SK-N-SH (cell line): ENCODE data around the gene TSHZ2. TPM values are rescaled to one million over a fixed set of nuclear protein-coding genes. Genes with fewer than 3 reads are reported as not detected.

ENCODE experiments used
- CTCF ChIA-PET: fragments of 300-600, 350-600 bp; formaldehyde crosslinking; extraction: SDS; loops from one replicate; lab custom pipeline; 2021; lab: Yijun Ruan, JAX
- POLR2A ChIA-PET: fragments of 350-600 bp; sonication (Branson Sonifier 250); formaldehyde crosslinking; extraction: SDS; loops from one replicate; lab custom pipeline; 2020; ENCODE audit warnings: antibody characterized with exemption, inconsistent platforms; lab: Yijun Ruan, JAX
- DNase-seq: peaks from one replicate; pipeline ENCODE4 v3.0.0; 2012
- H2AFZ ChIP-seq: fragments of 200-600 bp; sonication (generic); 2 replicates; pipeline ENCODE4 v1.8.1; 2016; ENCODE audit warnings: antibody characterized with exemption, mild to moderate bottlenecking, low read depth
- H3F3A ChIP-seq: fragments of 200-600 bp; sonication (generic); replicated peaks from 2 replicates; pipeline ENCODE3; 2016; ENCODE audit warnings: antibody characterized with exemption, mild to moderate bottlenecking; ENCODE audit not compliant: insufficient read depth
- H3K27ac ChIP-seq, 2 experiments: fragments of 200-500 bp in 1 of 2; fragments of 200-600 bp in 1 of 2; sonication (Bioruptor generic) in 1 of 2; sonication (generic), shearing (Covaris generic) in 1 of 2; 2 replicates each; pipeline versions ENCODE4 v1.5.1 to v1.6.1; 2014 to 2016; ENCODE audit warnings: low read depth in 2 of 2, inconsistent platforms in 1 of 2, low read length in 1 of 2, mild to moderate bottlenecking in 1 of 2, mixed read lengths in 1 of 2
- H3K27me3 ChIP-seq: fragments of 200-600 bp; sonication (generic), shearing (Covaris generic); 2 replicates; pipeline ENCODE4 v1.6.1; 2016; ENCODE audit warnings: mixed run types; ENCODE audit not compliant: insufficient read depth
- H3K36me3 ChIP-seq, 2 experiments: fragments of 200-500 bp in 1 of 2; fragments of 200-600 bp in 1 of 2; sonication (Bioruptor generic) in 1 of 2; sonication (generic) in 1 of 2; replicated peaks in 1 of 2; 2 replicates each; pipeline versions ENCODE3 to v1.5.1; 2014 to 2016; ENCODE audit warnings: low read length in 1 of 2, mild to moderate bottlenecking in 1 of 2; ENCODE audit not compliant: insufficient read depth in 2 of 2, control insufficient read depth in 1 of 2
- H3K4me1 ChIP-seq, 2 experiments: fragments of 200-500 bp in 1 of 2; fragments of 200-600 bp in 1 of 2; sonication (Bioruptor generic) in 1 of 2; sonication (generic), shearing (Covaris generic) in 1 of 2; 2 replicates each; pipeline versions ENCODE4 v1.5.1 to v1.6.1; 2014 to 2016; ENCODE audit warnings: low read depth in 1 of 2, low read length in 1 of 2, mixed run types in 1 of 2; ENCODE audit not compliant: insufficient read depth in 2 of 2, control insufficient read depth in 1 of 2
- H3K4me2 ChIP-seq: fragments of 200-600 bp; sonication (generic), shearing (Covaris generic); 2 replicates; pipeline ENCODE4 v1.6.1; 2017; ENCODE audit warnings: mixed run types
- H3K4me3 ChIP-seq, 2 experiments: fragments of 200-500 bp in 1 of 2; fragments of 200-600 bp in 1 of 2; sonication (Bioruptor generic) in 1 of 2; sonication (generic), shearing (Covaris generic) in 1 of 2; 2 replicates each; pipeline versions ENCODE4 v1.5.1 to v1.8.1; 2014 to 2016; ENCODE audit warnings: low read depth in 2 of 2, inconsistent platforms in 1 of 2, low read length in 1 of 2, mild to moderate bottlenecking in 1 of 2, mixed read lengths in 1 of 2, moderate library complexity in 1 of 2
- H3K79me2 ChIP-seq: fragments of 200-600 bp; sonication (generic); 2 replicates; pipeline ENCODE4 v1.8.1; 2017; ENCODE audit warnings: mild to moderate bottlenecking; ENCODE audit not compliant: insufficient read depth
- H3K9ac ChIP-seq: fragments of 200-600 bp; sonication (generic); 2 replicates; pipeline ENCODE4 v1.6.1; 2017; ENCODE audit warnings: mixed run types
- H3K9me2 ChIP-seq: fragments of 200-600 bp; sonication (generic); 2 replicates; pipeline ENCODE4 v1.6.1; 2017; ENCODE audit warnings: mixed run types
- H3K9me3 ChIP-seq: fragments of 200-600 bp; sonication (generic); 2 replicates; pipeline ENCODE4 v1.6.1; 2017; ENCODE audit warnings: mixed run types, mild to moderate bottlenecking, moderate library complexity
- H4K20me1 ChIP-seq: fragments of 200-600 bp; sonication (generic); 2 replicates; pipeline ENCODE4 v1.6.1; 2017; ENCODE audit warnings: mild to moderate bottlenecking, mixed run types; ENCODE audit not compliant: insufficient read depth
- ELF1 ChIP-seq: IDR thresholded peaks from 2 replicates; pipeline ENCODE4 v1.4.0; 2012
- EP300 ChIP-seq, 2 experiments: IDR thresholded peaks; 2 replicates each; pipeline versions ENCODE4 v1.4.0 to v1.6.1; 2012; ENCODE audit warnings: borderline replicate concordance in 1 of 2, low read depth in 1 of 2, low read length in 1 of 2
- FOSL2 ChIP-seq: IDR thresholded peaks from 2 replicates; pipeline ENCODE4 v1.4.0; 2012; ENCODE audit warnings: low read depth, mild to moderate bottlenecking, moderate library complexity, borderline replicate concordance
- FOXJ3 ChIP-seq: sonication (generic); formaldehyde crosslinking; IDR thresholded peaks from 2 replicates; pipeline ENCODE4 v1.5.1; 2020; ENCODE audit warnings: mild to moderate bottlenecking, missing genetic modification reagents
- GATA2 ChIP-seq: sonication (generic); formaldehyde crosslinking; IDR thresholded peaks from 2 replicates; pipeline ENCODE4 v1.5.0; 2020; ENCODE audit warnings: mild to moderate bottlenecking, missing genetic modification reagents
- IRF3 ChIP-seq: fragments of 150-350 bp; IDR thresholded peaks from 2 replicates; pipeline ENCODE4 v1.6.1; 2016; ENCODE audit warnings: mild to moderate bottlenecking, low read depth, low read length
- JUND ChIP-seq: IDR thresholded peaks from 2 replicates; pipeline ENCODE4 v1.4.0; 2012
- MAX ChIP-seq: IDR thresholded peaks from 2 replicates; pipeline ENCODE4 v1.4.0; 2012; ENCODE audit warnings: low read depth
- MEF2A ChIP-seq: IDR thresholded peaks from 2 replicates; pipeline ENCODE4 v1.4.0; 2012; ENCODE audit warnings: low read depth, borderline replicate concordance
- NFIC ChIP-seq: IDR thresholded peaks from 2 replicates; pipeline ENCODE4 v1.4.0; 2012; ENCODE audit warnings: borderline replicate concordance
- NRF1 ChIP-seq: IDR thresholded peaks from 2 replicates; pipeline ENCODE4 v1.6.1; 2012; ENCODE audit warnings: low read depth, mild to moderate bottlenecking, low read length
- RFX5 ChIP-seq: IDR thresholded peaks from 2 replicates; pipeline ENCODE4 v1.6.1; 2012; ENCODE audit warnings: mild to moderate bottlenecking, improper control_type of control experiment, low read length
- SMC3 ChIP-seq: IDR thresholded peaks from 2 replicates; pipeline ENCODE4 v1.6.1; 2012; ENCODE audit warnings: low read depth, low read length, improper control_type of control experiment
- TCF12 ChIP-seq: IDR thresholded peaks from 2 replicates; pipeline ENCODE4 v1.4.0; 2012
- USF1 ChIP-seq: IDR thresholded peaks from 2 replicates; pipeline ENCODE4 v1.4.0; 2012; ENCODE audit warnings: low read depth, borderline replicate concordance
- YY1 ChIP-seq: IDR thresholded peaks from 2 replicates; pipeline ENCODE4 v1.4.0; 2012; ENCODE audit warnings: low read depth, mild to moderate bottlenecking
- WGBS: methylation state at CpG from one replicate; pipeline ENCODE4 v1.1.6; 2017; ENCODE audit warnings: low lambda C conversion rate; 5-methylcytosine and 5-hydroxymethylcytosine counted together
- polyA plus RNA-seq, 3 experiments: library from polyadenylated mRNA; depleted of rRNA; stranded (reverse); fragments of >200 nt; gene quantifications; 2 replicates each; pipeline ENCODE4 v1.2.3, GENCODE V29; 2012

Gene TSHZ2
- polyA plus RNA-seq, 1 of the 3 experiments (the other 2 are of a cell fraction): 0.13 TPM

GRCh38 chr20:53032046-53032445 is 59.9 kb downstream of the TSHZ2 start:
- Histone ChIP-seq H4K20me1 (no peaks in the 10 kb centered on the region), H3K9me3 (no peaks in the 10 kb centered on the region), H3K4me1 (no peaks in the 10 kb centered on the region; a peak in 1 of 4 replicates), H3K36me3 (no peaks in the 10 kb centered on the region), H3F3A (no peaks in the 10 kb centered on the region), H3K9me2 (no peaks in the 10 kb centered on the region), H3K27me3 (no peaks in the 10 kb centered on the region), H3K27ac (no peak overlapping the region), H3K79me2 (no peaks in the 10 kb centered on the region), H2AFZ (no peak overlapping the region), H3K4me3 (no peak overlapping the region), H3K4me2 (no peak overlapping the region), H3K9ac (no peak overlapping the region)
- DNase-seq: no peak
- ChIA-PET POLR2A (no interaction called here), CTCF (interaction anchor here (0.9 to 1.3 kb wide), 3 partner anchors 17 to 27 kb away, joined by 3 to 4 read pairs (median 3); no protein-coding TSS in a partner anchor)
- TF ChIP-seq FOXJ3 (CRISPR knock-in tag): no peak
- TF ChIP-seq MEF2A: no peak
- TF ChIP-seq EP300 (IDR thresholded peaks at IDR 0.05; ENCODE audit: borderline replicate concordance in 1 of 2, low read depth in 1 of 2, low read length in 1 of 2): no peak
- no peak for TF ChIP-seq IRF3
- TF ChIP-seq SMC3: no peak
- no peak for TF ChIP-seq YY1
- TF ChIP-seq JUND: no peak
- no peak for TF ChIP-seq USF1
- TF ChIP-seq TCF12: no peak
- no peak for TF ChIP-seq FOSL2
- TF ChIP-seq NFIC: no peak
- no peak for TF ChIP-seq RFX5
- no peak for TF ChIP-seq MAX
- TF ChIP-seq NRF1: no peak
- no peak for TF ChIP-seq GATA2 (CRISPR knock-in tag)
- TF ChIP-seq ELF1: no peak
- WGBS: 78% methylated on average over 11 of the region's 11 CpGs

DNA sequence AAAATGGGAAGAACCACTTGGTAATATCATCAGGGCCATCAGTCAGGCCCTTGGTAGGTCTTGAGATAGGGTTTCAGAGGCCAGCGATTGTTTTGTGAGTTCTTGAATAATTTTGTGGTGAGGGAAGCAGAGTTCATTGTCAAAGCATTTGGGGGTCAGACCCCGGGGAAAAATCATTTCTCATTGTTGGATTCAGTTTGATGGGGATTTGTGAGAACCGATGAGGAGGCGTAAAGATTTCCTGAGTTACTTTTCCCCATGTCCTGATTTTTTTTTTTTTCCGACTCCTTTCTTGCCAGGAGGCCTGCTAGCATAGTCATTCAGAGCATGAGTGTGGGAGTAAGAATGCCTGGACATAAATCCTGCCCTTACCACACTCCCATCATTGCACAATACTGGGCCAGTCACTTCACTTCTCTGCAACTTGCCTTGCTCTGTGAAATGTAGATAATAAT is 60.3 kb downstream of the TSHZ2 start:
- Histone ChIP-seq H3K4me3 (no peak overlapping the region), H3F3A (no peaks in the 10 kb centered on the region), H3K79me2 (no peaks in the 10 kb centered on the region), H4K20me1 (no peaks in the 10 kb centered on the region), H3K27me3 (no peaks in the 10 kb centered on the region), H3K9ac (no peak overlapping the region), H3K36me3 (no peaks in the 10 kb centered on the region), H2AFZ (no peak overlapping the region), H3K9me2 (no peaks in the 10 kb centered on the region), H3K4me1 (no peaks in the 10 kb centered on the region; a peak in 1 of 4 replicates), H3K27ac (no peak overlapping the region), H3K4me2 (no peak overlapping the region), H3K9me3 (no peaks in the 10 kb centered on the region)
- no peak for TF ChIP-seq EP300 (IDR thresholded peaks at IDR 0.05; ENCODE audit: borderline replicate concordance in 1 of 2, low read depth in 1 of 2, low read length in 1 of 2)
- TF ChIP-seq NFIC: no peak
- POLR2A ChIA-PET: no interaction called here
- no peak for DNase-seq
- 47% methylated on average over 5 of the region's 5 CpGs for WGBS
- CTCF ChIA-PET: interaction anchor here (0.9 to 1.4 kb wide), 3 partner anchors 16 to 57 kb away, joined by 3 to 4 read pairs (median 3); no protein-coding TSS in a partner anchor
